Measurements from ENCODE around the gene PRDM2. TPM values are rescaled to one million over a fixed set of nuclear protein-coding genes. Genes with fewer than 3 reads are reported as not detected.

The PRDM2 gene
- total and polyA plus RNA-seq, 10 donors, result 12.0 to 75.7 (median 57.4) TPM

DNA sequence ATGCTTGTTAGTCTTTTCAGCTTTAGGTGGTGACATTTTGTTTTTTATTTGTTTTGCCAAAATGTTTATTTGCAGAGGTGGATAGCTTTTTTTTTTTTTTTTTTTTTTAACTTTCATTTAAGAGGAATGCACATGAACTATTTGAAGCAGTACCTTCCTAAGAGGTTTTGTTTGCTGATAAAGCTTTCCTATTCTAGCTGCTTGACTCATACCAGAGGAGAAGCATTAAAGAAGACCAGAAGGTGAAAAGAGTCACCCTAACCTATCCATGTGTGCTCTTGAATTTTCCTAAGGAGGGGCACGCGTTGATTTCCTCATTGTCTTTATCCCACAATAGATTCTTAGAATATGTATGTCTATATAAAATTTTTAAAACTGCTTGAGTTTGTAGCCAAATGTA is 57.7 kb downstream of the PRDM2 start:
- peaks cover 0 to 36% (median 4%) of the 10 kb centered on the region in 6 donors for H3K36me3 ChIP-seq
- 92 to 99% (median 95%) methylated on average over 2 of the region's 2 CpGs for WGBS, 5 donors
- H3K27me3 ChIP-seq (replicated peaks in 1 of 7), result no peaks in the 10 kb centered on the region
- no peak overlapping the region for H3K27ac ChIP-seq
- H3K9me3 ChIP-seq, result no peaks in the 10 kb centered on the region
- no peak for TF ChIP-seq POLR2AphosphoS5 (IDR thresholded peaks at IDR 0.05)
- H3K4me1 ChIP-seq, result peaks cover 44 to 100% (median 90%) of the 10 kb centered on the region in 6 donors
- DNase-seq, result no peak
- intact Hi-C loops (cut with DNase I; ENCODE audit: low total_unique reads), result no loop called here
- H3K4me3 ChIP-seq, result no peak overlapping the region

DNA sequence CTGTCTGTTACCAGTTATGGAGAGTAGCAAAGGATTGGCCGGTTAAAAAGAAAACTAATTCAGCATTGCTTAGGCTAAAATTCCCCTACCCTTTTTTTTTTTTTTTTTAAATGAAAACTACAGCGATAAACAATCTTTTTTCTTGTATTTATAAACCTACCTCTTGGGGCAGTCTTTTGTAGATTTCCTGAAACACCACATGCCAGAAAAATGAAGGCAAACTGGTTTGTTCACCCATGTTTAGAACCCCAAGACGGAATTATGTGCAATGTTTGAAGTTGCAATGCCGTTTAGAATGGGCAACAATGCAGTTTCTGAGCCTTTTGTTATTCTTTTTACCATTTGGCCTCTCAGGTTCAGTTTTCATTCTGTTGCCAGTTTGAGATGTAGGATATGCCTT is 59.1 kb downstream of the PRDM2 start:
- no peak for DNase-seq
- TF ChIP-seq POLR2A (IDR thresholded peaks at IDR 0.05) (no peak), POLR2AphosphoS5 (IDR thresholded peaks at IDR 0.05) (no peak)
- TF ChIP-seq, protein P1, sequence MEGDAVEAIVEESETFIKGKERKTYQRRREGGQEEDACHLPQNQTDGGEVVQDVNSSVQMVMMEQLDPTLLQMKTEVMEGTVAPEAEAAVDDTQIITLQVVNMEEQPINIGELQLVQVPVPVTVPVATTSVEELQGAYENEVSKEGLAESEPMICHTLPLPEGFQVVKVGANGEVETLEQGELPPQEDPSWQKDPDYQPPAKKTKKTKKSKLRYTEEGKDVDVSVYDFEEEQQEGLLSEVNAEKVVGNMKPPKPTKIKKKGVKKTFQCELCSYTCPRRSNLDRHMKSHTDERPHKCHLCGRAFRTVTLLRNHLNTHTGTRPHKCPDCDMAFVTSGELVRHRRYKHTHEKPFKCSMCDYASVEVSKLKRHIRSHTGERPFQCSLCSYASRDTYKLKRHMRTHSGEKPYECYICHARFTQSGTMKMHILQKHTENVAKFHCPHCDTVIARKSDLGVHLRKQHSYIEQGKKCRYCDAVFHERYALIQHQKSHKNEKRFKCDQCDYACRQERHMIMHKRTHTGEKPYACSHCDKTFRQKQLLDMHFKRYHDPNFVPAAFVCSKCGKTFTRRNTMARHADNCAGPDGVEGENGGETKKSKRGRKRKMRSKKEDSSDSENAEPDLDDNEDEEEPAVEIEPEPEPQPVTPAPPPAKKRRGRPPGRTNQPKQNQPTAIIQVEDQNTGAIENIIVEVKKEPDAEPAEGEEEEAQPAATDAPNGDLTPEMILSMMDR (IDR thresholded peaks at IDR 0.05 in 8 of 11, conservative IDR thresholded peaks at IDR 0.05 in 3 of 11), result no peak
- WGBS, 5 donors, result 74 to 82% (median 80%) methylated on average over 4 of the region's 4 CpGs
- H3K36me3 ChIP-seq, result peaks cover 0 to 27% (median 0%) of the 10 kb centered on the region in 6 donors
- H3K27me3 ChIP-seq (replicated peaks in 1 of 7), result no peaks in the 10 kb centered on the region
- H3K27ac ChIP-seq, result no peak overlapping the region
- intact Hi-C loops (cut with DNase I; ENCODE audit: low total_unique reads), result no loop called here
- peaks cover 36 to 100% (median 88%) of the 10 kb centered on the region in 6 donors for H3K4me1 ChIP-seq
- no peaks in the 10 kb centered on the region for H3K9me3 ChIP-seq
- H3K4me3 ChIP-seq, result no peak overlapping the region

DNA sequence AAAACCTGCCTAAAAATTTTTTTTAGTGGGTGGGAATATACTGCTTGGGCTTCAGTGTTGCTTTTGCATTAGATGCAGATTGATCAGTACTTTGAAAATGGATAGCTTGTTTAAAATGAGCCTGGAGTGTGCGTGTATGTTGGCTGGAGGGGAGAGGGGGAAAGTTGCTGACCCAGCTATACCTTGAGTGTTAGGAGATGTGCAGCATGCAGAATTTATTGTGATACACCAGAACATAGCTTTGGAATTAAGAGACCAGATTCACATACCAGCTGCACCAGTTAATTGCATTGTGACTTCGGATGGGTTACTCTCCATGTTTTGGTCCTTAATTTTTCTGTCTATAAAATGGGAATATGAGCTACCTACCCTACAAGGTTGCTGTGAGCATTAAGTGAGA is 60.4 kb downstream of the PRDM2 start:
- Histone ChIP-seq H3K27me3 (replicated peaks in 1 of 7) (no peaks in the 10 kb centered on the region), H3K4me1 (peaks cover 30 to 100% (median 86%) of the 10 kb centered on the region in 6 donors), H3K27ac (no peak overlapping the region), H3K4me3 (no peak overlapping the region), H3K9me3 (no peaks in the 10 kb centered on the region), H3K36me3 (peaks cover 0 to 16% (median 0%) of the 10 kb centered on the region in 6 donors)
- intact Hi-C loops (cut with DNase I; ENCODE audit: low total_unique reads), result no loop called here
- TF ChIP-seq, protein P1 (IDR thresholded peaks at IDR 0.05 in 8 of 11, conservative IDR thresholded peaks at IDR 0.05 in 3 of 11), result no peak
- no peak for TF ChIP-seq POLR2AphosphoS5 (IDR thresholded peaks at IDR 0.05)
- TF ChIP-seq POLR2A (IDR thresholded peaks at IDR 0.05), result no peak
- WGBS, 5 donors, result 89 to 99% (median 95%) methylated on average over 2 of the region's 2 CpGs
- DNase-seq, result no peak

DNA sequence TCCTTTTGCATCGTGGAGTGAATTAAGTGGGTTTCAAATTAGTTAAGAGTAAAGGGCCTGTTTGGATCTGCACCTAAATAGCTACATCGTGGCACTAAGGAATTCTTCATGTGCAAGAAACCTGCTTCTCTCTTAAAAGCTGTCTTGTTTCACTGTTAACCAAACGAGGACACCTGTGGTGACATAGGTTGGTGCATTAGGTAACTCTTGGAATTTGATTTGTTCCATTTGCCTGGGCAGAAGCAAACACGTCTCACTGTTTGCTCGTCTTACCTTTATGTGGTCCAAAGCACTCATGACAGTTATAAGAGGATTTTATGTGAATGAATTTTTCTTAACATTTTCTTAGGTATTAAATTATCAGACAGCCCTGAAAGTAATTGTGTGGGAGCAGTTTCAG is 60.9 kb downstream of the PRDM2 start:
- peaks cover 0 to 19% (median 0%) of the 10 kb centered on the region in 6 donors for H3K36me3 ChIP-seq
- intact Hi-C loops (cut with DNase I; ENCODE audit: low total_unique reads), result no loop called here
- no peak overlapping the region for H3K4me3 ChIP-seq
- 72 to 85% (median 79%) methylated on average over 5 of the region's 5 CpGs for WGBS, 5 donors
- H3K9me3 ChIP-seq, result no peaks in the 10 kb centered on the region
- no peaks in the 10 kb centered on the region for H3K27me3 ChIP-seq (replicated peaks in 1 of 7)
- peaks cover 30 to 100% (median 84%) of the 10 kb centered on the region in 6 donors for H3K4me1 ChIP-seq
- no peak overlapping the region for H3K27ac ChIP-seq
- no peak for DNase-seq
- TF ChIP-seq POLR2AphosphoS5 (IDR thresholded peaks at IDR 0.05) (no peak), POLR2A (IDR thresholded peaks at IDR 0.05) (no peak)
- TF ChIP-seq, protein P1 (IDR thresholded peaks at IDR 0.05 in 8 of 11, conservative IDR thresholded peaks at IDR 0.05 in 3 of 11), result no peak

DNA sequence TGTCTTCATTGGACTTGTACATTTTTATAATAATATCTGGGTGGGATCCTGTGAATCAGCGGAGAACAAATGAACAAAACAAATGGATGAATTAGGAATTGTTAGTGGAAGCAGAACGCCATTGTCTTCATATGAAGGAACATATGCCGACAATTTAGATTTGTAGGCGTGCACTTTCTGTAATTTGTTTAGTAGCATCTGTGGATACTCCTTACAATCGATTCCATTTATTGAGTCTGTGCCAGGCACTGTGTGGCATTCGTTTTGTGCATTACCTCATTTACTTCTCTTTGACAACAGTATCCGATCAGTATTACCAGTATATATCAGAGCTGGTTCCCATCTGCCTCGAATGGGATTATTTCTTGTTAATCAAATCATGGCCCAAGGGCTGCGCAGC is 61.9 kb downstream of the PRDM2 start:
- Histone ChIP-seq H3K36me3 (peaks cover 0 to 19% (median 0%) of the 10 kb centered on the region in 6 donors), H3K9me3 (no peaks in the 10 kb centered on the region), H3K27ac (no peak overlapping the region), H3K4me1 (peaks cover 24 to 98% (median 78%) of the 10 kb centered on the region in 6 donors), H3K27me3 (replicated peaks in 1 of 7) (no peaks in the 10 kb centered on the region), H3K4me3 (no peak overlapping the region)
- no peak for DNase-seq
- TF ChIP-seq, protein P1 (IDR thresholded peaks at IDR 0.05 in 8 of 11, conservative IDR thresholded peaks at IDR 0.05 in 3 of 11), result no peak
- no peak for TF ChIP-seq POLR2A (IDR thresholded peaks at IDR 0.05)
- no peak for TF ChIP-seq POLR2AphosphoS5 (IDR thresholded peaks at IDR 0.05)
- 90 to 96% (median 93%) methylated on average over 9 of the region's 9 CpGs for WGBS, 5 donors
- intact Hi-C loops (cut with DNase I; ENCODE audit: low total_unique reads), result no loop called here

Measured in spleen (tissue), 11 donors.